Adipose tissue (tissue), 3 donors: ENCODE data around the gene DBNDD1. TPM values are rescaled to one million over a fixed set of nuclear protein-coding genes. Genes with fewer than 3 reads are reported as not detected.
"Not testable (repeated sequence)": the region's sequence is repeated elsewhere in the genome, so short reads cannot be mapped to it uniquely, and the experiment has no call there.

Experiments
- H3K27ac ChIP-seq: one replicate; pipeline ENCODE4 v1.5.1; 2013; ENCODE audit warnings: low read depth, low read length
- WGBS, 3 donors: extraction: QIAGEN DNeasy Blood & Tissue Kit; methylation state at CpG; one replicate each; pipeline ENCODE4 v1.1.7; 2013; 5-methylcytosine and 5-hydroxymethylcytosine counted together
- polyA plus RNA-seq, 3 donors: library from polyadenylated mRNA; stranded (reverse); fragments of 200-250 nt; gene quantifications; one replicate each; pipeline ENCODE4 v1.2.3, GENCODE V29; 2013
- donor health status: healthy with polysubstance abuse.
- donor health status: Bipolar disorder and iron deficiency.
- donor health status: healthy.

Gene DBNDD1
- polyA plus RNA-seq, 3 donors: 0.56 to 10.5 (median 0.82) TPM

GRCh38 chr16:90019543-90020259, 445 bp upstream of the DBNDD1 start:
- H3K27ac ChIP-seq: no peak overlapping the region

DNA sequence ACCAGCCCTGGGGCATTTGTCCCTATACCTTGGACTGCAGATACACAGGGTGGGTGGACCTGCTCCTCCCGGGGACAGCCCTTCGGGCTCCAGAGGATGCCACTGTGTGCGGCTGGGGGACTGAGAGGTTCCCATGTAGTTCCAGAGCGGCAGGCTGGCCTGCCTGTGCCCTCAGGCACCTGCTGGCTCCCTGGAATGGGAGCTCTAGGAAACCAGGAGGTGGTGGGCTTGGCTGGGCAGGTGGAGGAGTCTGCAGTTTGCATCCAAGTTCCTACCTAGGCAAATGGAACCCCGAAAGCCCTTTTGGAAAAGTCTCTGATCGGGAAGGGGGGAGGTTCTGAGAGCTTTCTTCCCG, 982 bp downstream of the DBNDD1 start:
- H3K27ac ChIP-seq: no peak overlapping the region
- 42 to 63% (median 61%) methylated on average over 7 of the region's 7 CpGs for WGBS, 3 donors

More at GRCh38 chr16:90019543-90020259, 445 bp upstream of the DBNDD1 start:
- WGBS, 3 donors: 2 to 4% (median 3%) methylated on average over 42 to 57 of the region's 57 CpGs

DNA sequence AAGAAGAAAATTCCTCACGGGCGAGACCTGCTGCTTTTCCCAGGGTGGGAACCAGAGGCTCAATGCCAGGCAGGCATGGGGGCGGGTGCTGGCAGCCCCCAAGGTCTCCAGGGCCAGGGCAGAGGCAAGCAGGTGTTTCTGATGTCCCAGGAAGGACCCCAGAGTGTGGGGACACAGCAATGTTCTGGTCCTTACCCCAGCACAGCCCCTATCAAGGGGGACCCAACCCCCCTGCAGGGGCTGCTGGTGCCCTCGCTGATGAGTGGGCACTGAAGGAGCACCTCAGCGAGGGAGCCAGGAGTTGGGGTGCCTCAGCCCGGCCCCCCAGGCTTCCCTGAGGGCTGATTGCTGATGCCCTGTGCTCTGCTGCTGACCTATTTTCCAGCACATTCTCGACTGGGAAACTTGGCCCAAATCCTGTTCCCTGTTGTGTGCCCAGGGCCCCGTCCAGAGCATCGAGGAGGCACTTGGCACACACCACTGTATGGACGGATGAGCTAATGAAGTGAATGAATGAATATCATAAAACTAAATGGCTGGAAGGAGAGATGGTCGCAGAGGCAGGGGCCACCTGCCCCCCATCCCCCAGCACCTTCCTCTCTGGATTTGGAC, 2.8 kb downstream of the DBNDD1 start:
- WGBS, 3 donors: 61 to 73% (median 66%) methylated on average over 11 of the region's 11 CpGs
- H3K27ac ChIP-seq: no peak overlapping the region

DNA sequence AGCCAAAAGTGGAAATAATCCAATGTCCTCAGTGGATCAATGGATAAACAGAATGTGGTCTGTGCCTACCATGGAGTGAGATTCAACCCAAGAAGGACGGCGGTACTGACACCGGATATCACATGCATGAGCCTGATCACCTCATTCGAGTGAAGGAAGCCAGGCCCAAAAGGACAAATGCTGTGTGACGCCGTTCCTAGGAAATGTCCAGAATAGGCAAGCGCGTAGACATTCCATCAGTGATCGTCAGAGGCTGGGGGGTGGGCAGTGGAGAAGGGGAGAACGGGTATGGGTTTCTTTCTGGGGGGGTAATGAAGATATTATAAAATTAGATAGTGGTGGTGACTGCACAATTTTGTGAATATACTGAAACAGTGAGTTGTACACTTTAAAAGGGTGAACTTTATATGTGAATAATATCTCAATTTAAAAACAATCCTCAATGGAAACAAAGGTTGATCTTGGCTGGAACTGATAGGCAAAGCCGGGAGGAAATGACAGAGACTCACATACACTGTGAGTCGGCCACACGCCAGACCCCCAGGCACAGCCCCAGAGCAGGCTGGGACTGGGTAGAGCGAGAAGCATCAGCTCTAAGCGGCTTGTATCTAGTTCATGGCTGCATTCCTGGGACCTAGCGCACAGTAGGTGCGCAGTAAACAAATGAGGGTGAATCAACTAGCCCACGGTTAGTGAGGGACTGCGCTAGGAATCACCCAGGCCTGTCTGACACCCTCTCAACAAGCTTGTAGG, 3.5 kb downstream of the DBNDD1 start:
- 84 to 88% (median 85%) methylated on average over 19 of the region's 19 CpGs for WGBS, 3 donors

GRCh38 chr16:90012991-90013745, 6.1 kb downstream of the DBNDD1 start:
- H3K27ac ChIP-seq: no peak overlapping the region
- 74 to 80% (median 76%) methylated on average over 13 of the region's 13 CpGs for WGBS, 3 donors

More for the DNA sequence above, 3.5 kb downstream of the DBNDD1 start:
- no peak overlapping the region for H3K27ac ChIP-seq

DNA sequence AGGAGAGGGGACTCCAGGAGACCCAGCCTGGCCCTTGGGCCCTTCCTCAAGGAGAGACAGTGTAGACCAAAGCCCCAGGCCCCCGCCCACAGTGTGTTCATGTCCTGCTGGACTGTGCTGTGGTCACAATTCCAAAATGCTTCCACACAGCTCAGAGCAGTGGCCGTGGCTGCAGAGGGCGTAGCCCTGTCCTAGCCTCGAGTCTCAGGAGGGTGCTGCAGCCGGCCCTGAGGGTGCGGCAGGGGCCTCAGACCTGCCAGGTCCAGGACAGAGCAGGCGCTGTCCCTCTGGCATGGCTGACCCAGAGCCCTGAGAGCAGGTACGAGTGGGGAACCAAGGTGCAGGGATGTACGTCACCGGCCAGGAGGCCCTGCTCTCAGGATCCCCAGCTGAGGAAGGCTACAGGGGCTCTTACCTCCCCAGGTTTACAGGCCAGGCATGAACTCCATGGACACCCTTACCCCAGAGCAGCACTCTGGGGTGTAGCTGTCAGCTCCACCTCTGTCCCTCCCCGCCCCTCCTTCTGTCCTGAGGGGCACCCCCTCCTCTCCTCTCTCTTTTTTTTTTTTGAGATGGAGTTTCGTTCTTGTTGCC, 7.3 kb downstream of the DBNDD1 start:
- H3K27ac ChIP-seq: no peak overlapping the region
- 86 to 87% (median 86%) methylated on average over 12 of the region's 12 CpGs for WGBS, 3 donors

DNA sequence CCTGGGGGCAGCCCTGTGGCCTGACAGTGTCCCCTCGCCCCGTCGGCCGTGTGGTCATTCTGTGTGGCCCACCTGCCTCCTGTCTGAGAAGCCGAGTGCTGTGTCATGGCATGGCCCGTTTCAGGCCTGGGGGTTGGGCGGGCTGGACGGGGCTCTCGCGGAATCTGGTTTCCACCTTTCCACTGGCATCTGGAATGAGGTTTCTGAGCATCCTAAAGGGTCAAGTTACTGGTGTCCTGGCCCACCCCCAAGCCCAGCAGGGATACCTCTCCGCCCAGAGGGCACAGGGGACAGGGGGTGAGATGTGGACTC, 7.8 kb downstream of the DBNDD1 start:
- no peak overlapping the region for H3K27ac ChIP-seq
- 72 to 86% (median 81%) methylated on average over 9 to 11 of the region's 11 CpGs for WGBS, 3 donors

DNA sequence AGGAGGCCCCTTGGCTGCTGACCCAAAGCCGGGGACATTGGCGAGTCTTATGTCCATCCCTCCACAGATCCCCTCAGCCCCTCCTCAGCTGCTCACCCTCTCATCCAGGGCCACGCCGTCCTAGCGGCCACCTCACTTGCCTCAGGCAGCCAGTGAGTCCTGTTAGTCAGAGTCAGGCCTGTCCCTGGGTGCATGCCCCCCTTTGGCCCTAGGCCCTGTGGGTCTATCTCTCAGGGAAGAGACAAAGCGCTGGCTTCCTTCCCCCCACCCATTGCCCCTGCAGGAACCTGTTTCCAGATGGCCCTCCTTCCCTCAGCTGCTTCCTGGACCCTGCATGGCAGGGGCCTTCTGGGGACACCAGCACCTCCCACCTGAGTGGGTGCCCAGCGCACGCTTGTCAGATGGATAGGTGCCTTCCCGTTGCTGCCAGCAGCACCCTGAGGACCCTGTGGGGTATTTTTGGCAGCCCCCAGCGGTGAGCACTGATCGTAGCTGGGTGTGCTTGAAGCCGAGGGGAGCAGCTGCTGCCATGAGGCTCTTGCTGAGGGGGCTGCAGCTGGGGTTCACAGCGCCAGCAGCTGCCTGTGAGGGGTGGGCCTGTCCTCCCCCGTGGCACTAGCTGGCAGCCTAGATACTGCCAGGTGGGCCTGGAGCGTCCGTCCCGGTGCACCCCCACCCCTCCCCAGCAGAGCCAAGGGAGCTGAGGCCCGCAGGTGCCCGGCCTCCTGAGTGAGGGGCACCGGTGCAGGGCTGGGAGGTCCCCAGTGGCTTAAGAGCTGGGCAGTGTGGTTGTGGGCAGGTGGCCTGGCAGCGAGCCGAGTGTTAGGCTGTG, 8.4 kb downstream of the DBNDD1 start:
- WGBS, 3 donors: 74 to 89% (median 74%) methylated on average over 22 of the region's 22 CpGs
- no peak overlapping the region for H3K27ac ChIP-seq

- no peak overlapping the region for H3K27ac ChIP-seq
- 78 to 87% (median 79%) methylated on average over 21 to 22 of the region's 22 CpGs for WGBS, 3 donors
These were observed 9.9 kb downstream of the DBNDD1 start for GRCh38 chr16:90009172-90009899.

- 41 to 74% (median 56%) methylated on average over 13 of the region's 13 CpGs for WGBS, 3 donors
- H3K27ac ChIP-seq: no peak overlapping the region
These were observed 10.5 kb downstream of the DBNDD1 start for GRCh38 chr16:90008708-90009145.

DNA sequence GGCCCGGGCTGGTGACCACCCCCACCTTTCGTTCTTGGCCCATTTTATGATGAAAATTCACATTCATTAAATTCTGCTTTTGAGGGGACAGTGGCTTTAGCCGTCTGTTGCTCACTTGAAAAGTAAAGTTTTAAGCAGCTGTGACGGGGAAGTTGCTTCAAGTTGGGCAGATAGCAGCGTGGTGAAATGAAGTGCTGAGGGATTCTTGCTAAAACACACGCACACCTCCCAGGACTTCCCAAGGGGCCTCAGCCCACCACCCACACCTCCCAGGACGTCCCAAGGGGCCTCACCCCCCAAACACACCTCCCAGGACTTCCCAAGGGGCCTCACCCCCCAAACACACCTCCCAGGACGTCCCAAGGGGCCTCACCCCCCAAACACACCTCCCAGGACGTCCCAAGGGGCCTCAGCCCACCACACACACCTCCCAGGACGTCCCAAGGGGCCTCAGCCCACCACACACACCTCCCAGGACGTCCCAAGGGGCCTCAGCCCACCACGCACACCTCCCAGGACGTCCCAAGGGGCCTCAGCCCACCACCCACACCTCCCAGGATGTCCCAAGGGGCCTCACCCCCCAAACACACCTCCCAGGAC, 11.5 kb downstream of the DBNDD1 start:
- 62 to 82% (median 70%) methylated on average over 13 of the region's 13 CpGs for WGBS, 3 donors
- H3K27ac ChIP-seq: not testable (repeated sequence)

- 84 to 87% (median 85%) methylated on average over 7 of the region's 7 CpGs for WGBS, 3 donors
- H3K27ac ChIP-seq: no peak overlapping the region
These were observed 12.2 kb downstream of the DBNDD1 start for GRCh38 chr16:90007015-90007414.

DNA sequence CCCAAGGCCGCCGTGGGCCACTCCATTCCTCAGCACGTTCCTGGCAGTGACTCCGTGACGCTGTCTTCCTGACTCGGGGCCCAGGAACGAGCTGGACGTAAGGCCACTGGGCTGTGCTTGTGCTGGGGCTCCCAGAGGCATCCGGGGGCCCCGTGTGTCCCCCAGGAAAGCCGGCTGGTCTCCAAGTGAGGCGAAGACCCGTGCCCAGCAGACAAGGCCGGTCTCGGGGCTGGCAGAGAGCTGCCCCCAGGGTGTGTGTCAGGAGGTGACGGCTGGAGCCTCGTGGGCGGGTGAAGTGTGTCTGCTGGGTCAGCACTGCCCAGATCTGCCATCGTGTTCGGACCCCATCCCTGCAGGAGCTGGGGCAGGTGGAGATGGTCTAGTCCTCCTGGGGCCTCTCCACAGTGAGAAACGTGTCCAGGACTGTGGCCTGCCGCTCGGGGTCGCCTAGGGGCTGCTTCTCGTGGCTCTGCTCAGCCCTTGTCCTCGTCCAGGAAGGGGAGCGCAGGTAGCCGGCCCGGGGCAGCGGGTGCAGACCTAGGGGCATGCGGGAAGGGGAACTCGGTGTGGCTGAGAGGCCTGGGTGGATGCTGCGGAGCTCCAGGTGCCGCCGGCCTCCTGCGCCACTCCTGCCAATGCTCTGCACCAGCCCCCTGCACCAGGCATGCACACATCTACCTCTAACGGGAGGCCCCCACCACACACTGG, 13.1 kb downstream of the DBNDD1 start:
- WGBS, 3 donors: 90 to 93% (median 90%) methylated on average over 36 to 37 of the region's 37 CpGs
- H3K27ac ChIP-seq: no peak overlapping the region

- H3K27ac ChIP-seq: no peak overlapping the region
- WGBS, 3 donors: 86 to 87% (median 86%) methylated on average over 11 of the region's 11 CpGs
These were observed 14.7 kb downstream of the DBNDD1 start for GRCh38 chr16:90004577-90004976.

- 79 to 85% (median 83%) methylated on average over 7 of the region's 7 CpGs for WGBS, 3 donors
- no peak overlapping the region for H3K27ac ChIP-seq
These were observed 16.5 kb downstream of the DBNDD1 start for GRCh38 chr16:90002759-90003158.
